Left kidney (tissue), 8 donors: ENCODE data around the gene MYO3B. TPM values are rescaled to one million over a fixed set of nuclear protein-coding genes. Genes with fewer than 3 reads are reported as not detected.

Source experiments
- DNase-seq: peaks from one replicate; pipeline ENCODE4 v3.0.0-alpha.2; 2013
- long read RNA-seq, 8 donors: transcript quantifications; one replicate each; lab custom pipeline, GENCODE V29; 2026
- polyA plus RNA-seq: library from polyadenylated mRNA; unstranded; fragments of 120-200 nt; gene quantifications from one replicate; pipeline ENCODE4 v1.2.1, GENCODE V29; 2013; ENCODE audit not compliant: insufficient read length

Gene MYO3B
- 7.8 TPM for polyA plus RNA-seq
- long read RNA-seq, donor 1 = 0 reads
- long read RNA-seq, donor 2, partial matches to known transcripts = 0 of 1 reads
- long read RNA-seq, donor 2, other reads (novel, unspliced or antisense) = 0 of 1 reads
- long read RNA-seq, donor 3, partial matches to known transcripts = 0 of 1 reads
- long read RNA-seq, donor 3, other reads (novel, unspliced or antisense) = 0 of 1 reads
- long read RNA-seq, donor 4 = 0 reads
- long read RNA-seq, donor 5 = 0 reads
- long read RNA-seq, donor 6 = 0 reads
- long read RNA-seq, donor 7 = 0 reads
- long read RNA-seq, donor 8 = 0 reads

DNA sequence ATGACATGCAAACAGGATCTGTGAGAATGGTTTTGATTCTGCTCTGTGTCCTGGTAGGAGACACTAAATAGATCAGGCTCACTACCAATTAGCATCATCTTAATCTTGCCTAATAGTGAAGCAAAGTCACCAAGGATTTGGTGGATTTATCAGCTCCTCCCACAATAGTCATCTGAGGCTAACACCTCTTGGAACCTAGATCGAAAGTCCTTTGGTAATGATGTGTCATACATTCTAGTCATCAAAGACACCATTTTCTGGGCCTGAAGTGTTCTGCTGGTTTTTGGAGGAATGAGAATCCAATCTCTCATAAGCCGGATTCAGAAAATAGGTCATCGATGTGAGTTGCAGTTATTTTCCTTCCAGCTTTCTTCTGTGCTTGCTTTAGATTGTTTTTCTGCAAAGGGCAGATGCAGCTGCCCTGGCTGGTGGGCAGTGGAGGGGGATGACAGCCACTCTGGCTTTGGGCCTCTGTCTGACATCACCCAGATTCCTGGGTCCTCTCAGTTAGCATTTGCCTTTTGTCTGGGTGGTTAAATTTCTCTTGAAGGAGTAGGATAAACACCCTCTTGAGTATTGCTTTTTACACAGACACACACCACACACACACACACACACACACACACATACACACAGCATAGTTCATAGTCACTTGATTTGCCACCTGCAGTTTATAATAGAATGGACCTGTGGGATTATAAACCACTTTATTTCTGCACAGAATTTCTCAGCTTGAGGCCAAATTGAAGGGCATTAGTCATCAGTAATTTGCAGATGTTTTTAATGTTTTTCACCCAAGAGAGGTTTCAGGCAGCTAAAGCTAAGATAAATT, at the start of gene MYO3B:
MYO3B (plus strand) TSS at position 198 of the 832 bp plus-strand sequence; CDS start at position 339, 141 bp downstream.
- DNase-seq = no peak

DNA sequence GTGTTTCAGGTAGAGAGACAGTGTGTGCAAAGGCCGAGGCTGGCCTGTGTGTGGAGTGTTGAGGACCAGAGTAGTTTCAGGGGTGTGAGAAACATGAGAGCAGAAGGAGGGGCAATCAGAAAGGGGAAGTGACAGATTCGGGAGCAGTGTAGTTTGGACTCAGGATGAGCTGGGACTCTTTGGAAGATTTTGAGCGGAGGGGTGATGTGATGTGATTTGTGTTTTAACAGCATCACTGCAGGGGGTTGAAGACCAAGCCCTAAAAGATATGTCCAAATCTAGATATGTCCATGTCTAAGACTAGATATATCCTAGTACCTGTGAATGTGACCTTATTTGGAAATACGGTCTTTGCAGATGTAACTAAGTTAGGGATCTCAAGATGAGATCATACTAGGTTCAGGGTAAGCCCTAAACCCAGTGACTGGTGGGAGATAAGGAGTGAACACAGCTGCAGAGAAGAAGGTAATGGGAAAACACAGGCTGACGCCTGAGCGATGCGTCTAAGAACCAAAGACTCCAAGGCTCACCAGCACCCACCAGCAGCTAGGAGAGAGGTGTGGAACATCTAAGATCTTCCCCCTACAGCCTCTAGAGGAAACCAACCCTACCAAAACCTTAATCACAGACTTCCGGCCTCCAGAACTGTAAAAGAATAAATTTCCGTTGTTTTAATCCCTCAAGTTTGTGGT, 38.5 kb upstream of the MYO3B start:
- no peak for DNase-seq

- no peak for DNase-seq
Observed at GRCh38 chr2:170140561-170140960, 37.4 kb upstream of the MYO3B start.

DNA sequence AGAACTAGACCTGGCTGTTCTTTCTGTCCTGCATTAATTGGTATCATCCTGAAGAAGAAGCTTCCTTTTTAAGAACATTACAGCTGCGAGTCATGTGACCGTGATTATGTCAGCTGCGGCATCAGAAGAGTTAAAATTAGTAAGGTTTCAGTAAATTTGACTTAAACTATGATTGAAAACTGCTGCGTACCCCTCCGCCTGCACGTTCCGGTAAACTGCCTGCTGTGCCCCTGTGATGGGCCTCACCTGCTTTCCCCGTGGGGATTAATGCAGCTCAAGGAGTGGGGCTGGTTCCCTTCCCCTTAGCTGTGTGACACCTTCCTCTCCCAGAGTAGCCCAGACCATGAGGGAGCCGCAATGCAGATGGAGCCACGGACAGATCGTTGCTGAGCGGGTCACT, 36.1 kb upstream of the MYO3B start:
- DNase-seq = no peak

DNA sequence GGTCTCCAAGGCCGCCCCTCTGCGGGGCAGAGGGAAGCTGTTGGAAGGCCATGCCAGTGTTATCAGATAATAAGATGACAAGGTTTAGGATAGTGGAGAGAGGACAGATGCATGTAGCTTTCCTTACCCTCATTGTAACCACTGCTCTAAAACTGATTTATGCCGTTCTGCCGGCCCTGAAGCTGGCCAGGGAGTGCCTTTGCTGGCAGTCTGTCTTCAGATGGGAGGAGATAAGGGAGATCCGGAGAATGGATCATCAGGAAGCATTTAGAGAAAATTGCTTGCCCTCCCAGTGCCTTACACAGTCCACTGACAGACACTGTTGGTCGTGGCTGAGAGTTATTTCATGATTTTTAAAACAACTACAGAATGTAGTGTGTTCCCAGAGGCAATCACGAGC, 35.4 kb upstream of the MYO3B start:
- DNase-seq = no peak

- DNase-seq = no peak
Observed at GRCh38 chr2:170143045-170143717, 34.8 kb upstream of the MYO3B start.

GRCh38 chr2:170144761-170145160, 33.2 kb upstream of the MYO3B start:
- DNase-seq = no peak

DNA sequence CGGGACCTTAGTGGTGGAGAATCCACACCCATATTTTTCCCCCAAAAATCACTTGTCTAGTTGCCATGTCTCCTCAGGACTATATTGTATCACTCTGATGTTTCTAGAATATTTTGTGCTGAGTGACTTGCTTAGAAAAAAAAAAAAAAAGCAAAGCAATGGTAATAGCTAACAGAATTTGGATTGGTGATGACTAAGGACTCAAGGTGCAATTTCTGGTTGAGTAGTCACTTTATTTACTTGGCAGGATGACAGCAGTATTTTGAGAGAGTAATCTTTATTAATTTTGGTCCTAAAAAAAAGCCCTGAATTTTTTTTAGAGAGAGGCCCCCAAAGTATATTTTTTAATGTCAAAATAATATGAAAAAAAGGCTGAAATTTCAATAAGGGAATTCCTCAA, 32.8 kb upstream of the MYO3B start:
- DNase-seq = no peak

DNA sequence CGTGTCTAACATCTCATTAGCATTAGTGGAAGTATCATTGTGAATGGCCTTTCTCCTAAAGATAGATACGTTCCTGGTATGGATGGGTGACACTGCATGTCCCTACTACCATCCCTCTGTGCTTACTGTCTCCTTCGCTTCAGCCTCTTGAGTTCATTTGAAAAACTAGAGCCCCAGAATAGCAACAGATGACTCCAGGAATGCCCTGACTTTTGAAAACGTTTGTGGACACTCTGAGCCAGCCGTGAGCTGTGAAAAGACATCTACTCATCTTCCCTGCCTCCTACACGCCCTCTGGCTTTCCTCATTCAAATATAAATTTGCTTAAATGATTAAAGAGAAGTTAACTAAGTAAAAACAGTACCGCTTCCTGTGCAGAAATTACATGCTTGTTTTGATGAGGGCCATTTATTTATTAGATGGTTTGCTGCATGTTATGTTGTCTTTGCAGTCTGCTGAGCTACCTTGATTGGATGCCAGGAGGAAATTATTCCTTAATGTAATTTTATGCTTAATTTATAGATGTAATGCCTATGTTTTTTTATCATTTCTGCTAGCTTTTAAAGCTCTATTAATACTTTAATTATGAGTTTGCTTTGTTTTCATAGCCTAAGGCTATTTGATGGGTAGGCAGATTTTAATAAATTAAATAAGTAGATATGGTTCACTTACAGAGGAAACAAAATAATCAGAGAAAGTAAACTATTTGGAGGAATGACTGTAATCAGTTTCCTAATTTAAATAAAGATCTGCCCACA, 32.1 kb upstream of the MYO3B start:
- DNase-seq = no peak

DNA sequence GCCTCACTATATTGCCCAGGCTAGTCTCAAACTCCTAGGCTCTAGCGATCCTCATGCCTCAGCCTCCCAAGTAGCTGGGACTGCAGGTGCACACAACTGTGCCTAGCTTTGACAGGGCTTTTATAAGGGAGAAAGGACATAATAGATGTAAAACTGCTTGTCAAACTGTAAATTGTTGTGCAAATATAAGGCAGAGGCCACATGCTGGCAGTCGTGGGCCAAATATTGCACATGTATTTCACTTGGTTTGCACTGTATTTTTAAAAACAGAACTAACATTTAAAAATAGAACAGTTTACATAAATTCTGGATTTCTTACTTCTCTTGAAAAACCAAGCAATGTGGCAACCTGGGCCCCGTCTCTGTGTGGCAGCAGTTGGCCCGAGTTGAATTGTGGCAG, 31.2 kb upstream of the MYO3B start:
- no peak for DNase-seq

GRCh38 chr2:170147576-170147975, 30.4 kb upstream of the MYO3B start:
- DNase-seq = no peak

DNA sequence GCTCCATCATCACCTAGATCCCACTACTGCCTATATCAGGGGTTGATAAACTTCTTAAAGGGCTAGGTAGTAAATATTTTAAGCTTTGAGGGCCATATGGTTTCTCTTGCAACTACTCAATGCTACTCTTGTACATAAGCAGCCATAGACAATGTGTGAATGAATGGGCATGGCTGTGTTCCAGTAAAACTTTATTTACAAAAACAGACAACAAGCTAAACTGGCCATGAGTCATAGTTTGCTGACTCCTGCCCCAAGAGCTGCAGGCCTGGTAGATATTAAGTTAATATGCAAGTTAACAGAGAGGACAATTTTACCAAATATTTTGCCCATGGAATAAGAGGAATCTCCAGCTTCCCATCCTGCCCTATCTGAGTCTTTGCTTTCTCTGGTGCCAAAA, 29.8 kb upstream of the MYO3B start:
- DNase-seq = no peak

- DNase-seq = no peak
Observed at GRCh38 chr2:170152421-170152820, 25.5 kb upstream of the MYO3B start.

- no peak for DNase-seq
Observed at GRCh38 chr2:170155022-170155722, 22.8 kb upstream of the MYO3B start.

DNA sequence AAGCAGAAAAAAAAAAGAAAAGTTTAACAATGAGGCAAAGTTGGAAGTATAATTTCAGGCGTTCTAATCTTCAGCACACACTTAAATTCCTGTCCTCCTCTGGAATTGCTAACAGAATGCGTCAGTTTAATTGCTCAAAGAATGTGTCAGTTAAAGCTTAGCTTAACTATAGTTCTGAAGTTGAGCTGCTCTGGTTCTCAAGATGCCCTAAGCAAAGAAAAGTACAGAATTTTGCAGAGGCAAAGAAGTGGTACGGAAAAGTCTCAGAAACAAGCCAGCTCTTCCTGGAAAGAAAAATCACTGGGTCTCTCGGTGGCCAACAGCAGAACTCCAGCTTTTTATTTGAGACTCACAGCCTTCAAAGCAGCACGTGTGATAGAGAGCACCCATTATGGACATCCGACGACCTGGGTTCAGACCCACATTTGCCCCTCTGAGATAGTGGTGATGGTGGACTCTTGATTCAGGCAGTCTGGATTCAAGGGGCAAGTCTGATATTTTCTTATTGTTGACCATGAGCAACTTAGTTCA, 22.2 kb upstream of the MYO3B start:
- DNase-seq = no peak

DNA sequence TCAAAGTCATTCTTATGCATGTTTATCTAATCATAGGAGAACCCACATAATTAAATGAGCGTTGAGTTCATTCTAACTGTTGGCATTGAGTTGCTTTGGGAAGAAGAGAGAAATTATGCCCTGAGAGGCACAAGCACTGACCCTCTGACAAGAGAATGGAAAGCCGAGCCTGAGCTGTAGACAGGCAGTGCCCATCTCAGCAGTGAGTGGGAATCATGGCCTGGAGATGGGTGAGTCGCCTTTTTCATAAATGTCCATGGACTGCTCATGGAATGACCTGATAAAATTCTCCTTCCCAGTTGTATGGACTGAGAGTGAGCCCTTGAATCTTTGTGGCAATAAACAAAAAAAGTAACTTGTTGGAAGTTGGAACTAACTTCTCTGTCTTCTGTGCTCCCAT, 21.4 kb upstream of the MYO3B start:
- no peak for DNase-seq

DNA sequence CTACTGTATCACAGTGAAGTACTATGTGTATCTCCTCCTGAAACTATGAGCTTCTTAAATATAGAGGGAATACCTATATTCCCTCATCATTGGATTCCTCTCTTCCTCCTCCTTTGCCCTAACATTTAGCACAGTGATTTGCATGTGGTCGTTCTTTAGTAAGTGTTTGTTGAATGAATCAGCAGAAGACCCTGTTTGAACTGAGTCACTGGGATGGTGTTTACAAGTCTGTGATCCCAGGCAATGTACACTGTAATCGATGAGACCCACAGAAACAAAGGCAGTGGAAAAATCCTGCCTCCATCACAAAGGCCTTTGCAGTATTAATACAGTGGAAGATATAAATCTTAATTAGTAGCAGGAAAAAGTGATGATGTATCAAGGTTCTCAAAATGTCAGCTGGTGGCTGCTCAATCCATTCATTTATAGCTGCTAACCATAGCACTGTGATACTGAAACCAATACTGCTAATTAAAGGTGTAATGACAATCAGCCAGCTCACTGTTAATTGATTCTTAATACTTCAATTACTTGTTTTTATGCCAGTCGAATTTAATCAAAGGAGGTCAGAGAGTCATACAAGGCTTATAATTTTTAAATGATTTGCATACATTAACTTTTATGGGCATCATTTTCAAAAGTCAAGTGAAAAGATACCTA, 20.8 kb upstream of the MYO3B start:
- DNase-seq = no peak

GRCh38 chr2:170159060-170159459, 18.9 kb upstream of the MYO3B start:
- DNase-seq = no peak

GRCh38 chr2:170161516-170162270, 16.3 kb upstream of the MYO3B start:
- no peak for DNase-seq
